HTR-8/SVneo (cell line): Measurements from ENCODE around the gene YKT6.
"Not testable (repeated sequence)": the region's sequence is repeated elsewhere in the genome, so short reads cannot be mapped to it uniquely, and the experiment has no call there.

Experiments used
- DNase-seq: peaks from one replicate; pipeline ENCODE4 v3.0.0; 2011; ENCODE audit warnings: low spot score, mixed read lengths; ENCODE audit not compliant: insufficient read length
- FAIRE-seq: peaks from 2 replicates; lab custom pipeline; 2011; peaks lifted over from hg19 to GRCh38; lab: Jason Lieb, UNC

The YKT6 gene

DNA sequence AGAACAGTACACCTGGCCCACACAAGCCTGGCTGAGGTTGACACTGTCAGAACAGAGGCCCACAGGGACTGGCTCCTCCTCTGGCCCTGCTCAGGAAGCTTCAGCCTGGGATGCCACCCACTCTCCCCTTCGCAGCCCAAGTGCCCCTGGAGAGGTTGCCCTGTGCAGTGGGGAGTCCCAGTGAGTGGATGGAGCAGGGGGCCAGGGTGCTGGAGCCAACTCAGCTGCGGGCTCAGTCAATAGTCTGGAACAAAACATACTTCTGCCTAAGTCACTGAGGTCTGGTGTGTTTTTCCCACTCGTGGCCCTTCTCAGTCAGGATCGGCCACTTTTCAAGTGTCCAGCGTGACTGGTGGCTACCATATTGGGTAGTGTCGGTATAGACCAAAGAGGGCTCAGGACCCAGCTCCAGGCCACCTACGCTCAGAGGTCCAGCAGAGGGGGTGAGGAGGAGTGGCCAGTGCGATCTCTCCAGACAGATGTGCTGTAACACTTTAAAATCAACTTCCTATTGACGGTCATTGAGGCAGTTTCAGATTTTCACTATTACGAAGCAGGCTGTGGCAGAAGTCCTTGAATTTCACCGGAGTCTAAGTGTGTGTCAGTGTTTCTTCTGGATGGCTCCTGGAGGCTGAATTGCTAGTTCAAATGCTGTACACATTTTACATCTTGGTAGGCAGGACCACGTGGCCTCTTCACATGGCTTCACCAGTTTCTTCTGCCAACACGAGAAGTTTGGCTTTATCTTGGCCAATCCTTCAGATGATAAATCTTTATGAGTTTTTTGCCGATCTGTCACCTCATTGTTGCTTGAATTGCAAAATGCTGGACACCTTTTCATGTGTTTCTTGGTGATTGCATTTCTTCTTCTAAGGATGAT is 10.5 kb upstream of the YKT6 start:
- FAIRE-seq (no peak), DNase-seq (no peak)

DNA sequence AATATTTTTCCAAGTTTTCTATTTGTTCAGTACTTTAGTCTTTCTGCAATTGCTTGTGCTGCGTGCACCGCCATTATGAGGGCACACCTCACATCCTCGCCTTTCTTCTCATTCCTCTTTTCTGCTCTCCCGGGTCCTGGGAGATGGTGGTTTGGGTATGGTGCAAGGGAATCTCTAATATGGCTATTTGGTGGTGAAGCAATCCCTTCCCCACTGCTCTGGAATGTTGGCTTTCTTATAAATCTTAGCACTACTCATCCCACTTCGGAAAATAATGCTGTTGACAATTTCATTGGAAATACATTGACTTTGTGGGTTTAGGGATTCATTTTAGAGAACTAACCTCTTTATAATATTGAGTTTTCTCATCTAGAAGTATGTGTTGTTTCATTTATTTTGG is 9.6 kb upstream of the YKT6 start:
- no peak for FAIRE-seq
- no peak for DNase-seq

DNA sequence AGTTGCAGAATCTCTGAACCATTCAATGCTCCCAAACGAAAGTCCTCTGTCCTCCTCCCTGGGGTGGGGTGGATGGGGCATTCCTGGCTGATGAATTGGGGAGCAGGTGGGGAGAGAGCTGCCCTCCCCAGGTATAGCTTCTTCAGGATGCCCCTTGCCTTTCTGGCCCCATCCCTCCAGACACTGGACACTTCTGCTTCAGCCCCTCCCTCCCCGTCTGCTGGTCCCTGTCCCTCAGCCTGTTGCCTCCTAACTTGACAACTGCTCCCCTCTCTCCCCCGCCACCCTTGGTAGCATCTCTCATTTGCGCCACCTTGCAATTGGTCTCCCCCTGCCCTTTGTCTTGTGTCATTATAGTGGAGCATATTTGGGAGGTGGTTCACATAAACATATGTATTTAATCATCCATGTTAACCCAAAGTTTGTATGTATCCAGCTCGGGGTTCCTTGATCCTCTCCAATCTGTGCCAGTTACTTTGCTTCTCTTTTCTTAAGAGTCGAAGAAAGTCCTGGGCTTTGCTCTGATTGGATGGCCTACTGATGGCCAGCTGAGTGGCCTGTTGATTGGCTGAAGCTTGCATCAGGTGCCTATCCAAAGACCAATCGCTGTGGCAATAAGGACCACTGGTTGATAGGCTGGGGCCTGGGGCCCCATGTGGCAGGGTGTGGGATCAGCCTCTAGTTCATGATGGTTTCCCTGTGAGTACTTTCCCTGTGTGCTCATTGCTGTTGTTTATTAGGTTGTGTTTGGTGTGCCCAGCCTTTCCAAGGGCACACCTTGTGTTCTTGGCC is 7.6 kb upstream of the YKT6 start:
- no peak for DNase-seq

DNA sequence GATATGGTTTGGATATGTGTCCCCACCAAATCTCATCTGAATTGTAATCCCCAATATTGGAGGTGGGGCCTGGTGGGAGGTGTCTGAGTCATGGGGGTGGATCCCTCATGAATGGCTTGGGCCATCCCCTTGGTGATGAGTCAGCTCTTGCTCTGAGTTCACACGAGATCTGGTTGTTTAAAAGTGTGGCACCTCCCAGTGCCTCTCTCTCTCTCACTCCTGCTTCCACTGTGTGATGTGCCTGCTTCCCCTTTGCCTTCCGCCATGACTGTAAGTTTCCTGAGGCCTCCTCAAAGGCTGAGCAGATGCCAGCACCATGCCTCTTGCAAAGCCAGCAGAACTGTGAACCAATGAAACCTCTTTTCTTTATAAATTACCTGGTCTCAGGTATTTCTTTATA is 6.7 kb upstream of the YKT6 start:
- DNase-seq (no peak), FAIRE-seq (no peak)

More for the DNA sequence above, 7.6 kb upstream of the YKT6 start:
- no peak for FAIRE-seq

DNA sequence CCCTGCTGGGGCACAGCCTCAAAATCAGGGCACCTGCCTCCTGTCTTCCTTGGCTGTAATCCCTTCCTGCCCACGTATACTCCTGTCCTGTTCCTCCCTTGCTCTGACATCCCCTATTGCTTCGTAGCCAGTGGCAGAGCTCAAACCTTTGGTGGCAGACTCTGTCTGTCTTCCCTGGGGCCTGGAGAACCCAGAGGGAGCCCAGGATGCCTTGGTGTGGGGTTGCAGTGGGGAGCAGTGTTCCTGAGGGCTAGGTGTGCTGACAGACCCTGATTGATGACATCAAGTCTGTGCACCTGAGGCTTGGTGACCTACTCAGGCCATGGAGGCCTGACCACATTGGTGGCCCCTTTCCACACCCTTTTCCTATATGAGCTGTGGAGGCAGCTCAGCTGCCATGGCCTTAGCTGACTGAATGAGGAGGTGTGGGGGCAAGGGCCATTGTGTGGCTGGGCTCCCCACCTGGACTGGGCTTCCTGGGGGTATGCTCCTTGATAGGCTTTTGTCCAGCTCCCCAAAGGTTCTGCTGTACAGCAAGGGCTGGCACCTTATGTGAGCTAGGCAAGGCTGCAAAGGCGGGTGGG is 6.1 kb upstream of the YKT6 start:
- no peak for DNase-seq
- no peak for FAIRE-seq

DNA sequence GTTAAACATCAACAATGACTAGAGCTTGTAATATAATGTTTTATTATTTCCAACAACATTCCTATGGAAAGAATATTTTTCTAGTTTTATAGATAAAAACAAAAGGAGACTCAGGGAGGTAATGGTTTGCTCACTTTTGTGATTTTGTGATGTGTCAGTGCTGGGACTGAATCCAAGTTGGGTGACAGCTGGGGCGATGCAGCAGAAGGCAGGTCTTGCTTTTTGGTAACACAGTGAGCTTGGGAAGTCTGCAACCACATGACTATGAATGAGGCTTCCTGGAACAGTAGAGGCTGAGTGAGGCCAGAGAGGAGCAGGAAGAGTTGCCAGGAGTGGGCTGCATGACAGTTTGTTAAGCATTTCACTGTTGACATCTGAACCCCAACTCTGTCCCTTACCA is 4.9 kb upstream of the YKT6 start:
- DNase-seq (no peak), FAIRE-seq (no peak)

DNA sequence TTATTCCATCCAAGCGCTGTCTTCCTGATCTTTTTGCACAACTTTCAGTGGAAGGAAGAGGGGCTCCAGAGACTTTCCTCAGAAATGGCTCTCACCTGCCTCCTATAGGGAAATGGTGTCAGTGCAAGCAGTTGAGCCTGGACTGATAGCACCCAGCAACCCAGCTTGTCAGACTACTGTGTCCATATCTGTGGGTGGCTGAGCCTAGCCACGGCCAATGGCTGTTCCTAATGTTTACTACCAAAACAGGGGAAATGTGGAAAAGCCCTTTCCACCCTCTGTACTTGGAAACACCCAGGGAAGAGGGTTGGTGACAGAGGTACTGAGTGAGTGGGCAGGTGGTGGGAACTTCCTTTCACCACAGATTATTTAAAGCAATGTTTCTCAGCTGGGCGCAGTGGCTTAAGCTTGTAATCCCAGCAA is 4.3 kb upstream of the YKT6 start:
- peak; percentile 60 for FAIRE-seq
- DNase-seq: peak; percentile 73

DNA sequence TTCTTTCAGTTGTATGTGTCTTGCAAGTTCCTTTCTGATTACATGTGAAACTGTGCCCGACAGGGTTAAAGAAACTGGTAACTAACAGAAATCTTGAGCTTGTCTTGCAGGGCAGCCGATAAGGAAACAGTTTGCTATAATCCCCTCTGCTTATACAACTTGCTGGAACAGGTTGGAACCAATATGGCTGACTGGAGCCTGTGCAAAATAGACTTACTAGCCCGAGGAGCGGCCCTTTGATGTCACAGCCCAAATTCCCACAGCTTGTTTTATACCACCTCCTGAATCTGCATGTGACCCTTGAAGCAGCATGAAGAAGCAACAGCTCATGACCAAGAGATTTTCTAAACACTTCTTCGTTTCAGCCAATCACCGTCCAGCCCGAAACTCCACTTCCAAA is 3.3 kb upstream of the YKT6 start:
- FAIRE-seq: no peak
- DNase-seq: no peak

DNA sequence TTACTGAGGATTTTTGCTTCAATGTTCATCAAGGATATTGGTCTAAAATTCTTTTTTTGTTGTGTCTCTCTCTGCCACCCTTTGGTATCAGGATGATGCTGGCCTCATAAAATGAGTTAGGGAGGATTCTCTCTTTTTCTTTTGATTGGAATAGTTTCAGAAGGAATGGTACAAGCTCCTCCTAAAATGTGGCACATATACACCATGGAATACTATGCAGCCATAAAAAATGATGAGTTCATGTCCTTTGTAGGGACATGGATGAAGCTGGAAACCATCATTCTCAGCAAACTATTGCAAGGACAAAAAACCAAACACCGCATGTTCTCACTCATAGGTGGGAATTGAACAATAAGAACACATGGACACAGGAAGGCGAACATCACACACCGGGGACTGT is 615 bp upstream of the YKT6 start:
- FAIRE-seq, DNase-seq: not testable (repeated sequence)

DNA sequence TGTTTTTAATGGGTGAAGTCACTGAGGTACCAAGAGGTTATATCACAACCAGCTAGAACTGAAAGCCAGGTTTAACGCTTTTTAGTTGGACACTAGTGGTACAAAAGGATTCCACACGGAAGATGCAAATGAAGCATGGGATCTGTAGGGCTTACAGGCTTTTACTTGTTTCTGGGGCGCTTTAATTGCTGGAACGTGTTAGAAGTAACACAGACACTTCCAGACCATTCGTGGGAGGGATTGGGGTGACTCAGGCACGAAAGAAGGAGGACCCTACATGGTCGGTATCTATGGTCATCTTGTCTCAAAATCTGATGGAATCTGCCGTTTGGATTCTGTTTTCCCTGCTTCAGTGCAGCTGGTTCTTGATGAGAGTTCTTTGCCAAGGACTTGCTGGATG is 1.0 kb downstream of the YKT6 start:
- FAIRE-seq: no peak

DNA sequence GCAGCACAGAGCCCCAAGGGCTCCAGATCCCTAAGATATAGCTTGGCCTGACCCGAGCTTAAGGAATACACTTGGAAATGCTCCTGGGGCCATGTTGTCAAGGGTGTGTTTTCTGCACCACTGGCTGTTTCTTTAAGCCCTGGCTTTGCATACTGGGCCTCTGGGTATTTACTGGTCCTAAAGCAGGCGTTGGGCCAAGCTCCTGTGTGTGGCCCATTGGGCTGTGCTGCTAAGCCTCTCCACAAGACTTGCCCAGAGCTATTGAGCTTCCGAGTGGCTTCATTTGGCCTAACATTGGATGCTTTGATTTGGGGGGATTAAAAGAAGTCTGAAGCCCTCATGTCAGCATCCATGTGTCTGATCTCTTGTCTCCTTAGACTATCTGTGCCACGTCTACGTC is 5.2 kb downstream of the YKT6 start:
- DNase-seq (no peak), FAIRE-seq (no peak)

More for the DNA sequence above, 1.0 kb downstream of the YKT6 start:
- no peak for DNase-seq

DNA sequence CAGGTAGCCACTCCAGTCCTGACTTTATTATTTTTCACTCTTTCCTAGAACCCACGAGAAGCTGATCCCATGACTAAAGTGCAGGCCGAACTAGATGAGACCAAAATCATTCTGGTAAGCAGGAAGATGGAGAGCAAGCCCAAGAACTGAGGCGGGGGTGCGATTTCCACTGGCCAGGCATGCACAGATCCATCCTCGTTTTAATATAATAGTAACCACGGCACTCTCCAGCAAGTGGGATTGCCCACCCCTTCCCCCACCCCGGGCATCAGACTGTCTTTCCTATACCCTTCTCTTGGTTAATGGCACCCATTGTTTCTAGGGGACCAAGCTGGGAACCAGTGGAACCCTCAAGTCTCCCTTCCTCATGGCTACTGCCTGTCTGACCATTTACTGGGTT is 7.3 kb downstream of the YKT6 start:
- no peak for FAIRE-seq
- DNase-seq: no peak

DNA sequence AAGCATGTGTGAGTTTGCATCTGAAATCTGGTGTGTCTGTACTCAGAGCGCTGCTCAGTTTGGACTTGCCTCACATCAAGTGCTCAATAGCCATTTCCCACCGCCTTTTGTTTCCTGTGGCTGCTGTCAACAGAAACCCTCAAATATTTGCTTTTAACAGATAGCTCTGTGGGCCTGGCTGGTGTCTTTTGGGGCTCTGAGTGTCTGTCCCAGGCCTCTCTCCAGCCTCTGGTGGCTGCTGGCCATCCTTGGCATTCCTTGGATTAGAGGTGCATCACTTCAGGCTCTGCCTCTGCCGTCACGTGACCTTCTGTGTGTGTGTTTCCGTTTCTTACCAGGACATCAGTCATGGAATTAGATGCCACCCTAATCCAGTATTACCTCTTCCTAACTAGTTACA is 9.3 kb downstream of the YKT6 start:
- FAIRE-seq: no peak
- no peak for DNase-seq

DNA sequence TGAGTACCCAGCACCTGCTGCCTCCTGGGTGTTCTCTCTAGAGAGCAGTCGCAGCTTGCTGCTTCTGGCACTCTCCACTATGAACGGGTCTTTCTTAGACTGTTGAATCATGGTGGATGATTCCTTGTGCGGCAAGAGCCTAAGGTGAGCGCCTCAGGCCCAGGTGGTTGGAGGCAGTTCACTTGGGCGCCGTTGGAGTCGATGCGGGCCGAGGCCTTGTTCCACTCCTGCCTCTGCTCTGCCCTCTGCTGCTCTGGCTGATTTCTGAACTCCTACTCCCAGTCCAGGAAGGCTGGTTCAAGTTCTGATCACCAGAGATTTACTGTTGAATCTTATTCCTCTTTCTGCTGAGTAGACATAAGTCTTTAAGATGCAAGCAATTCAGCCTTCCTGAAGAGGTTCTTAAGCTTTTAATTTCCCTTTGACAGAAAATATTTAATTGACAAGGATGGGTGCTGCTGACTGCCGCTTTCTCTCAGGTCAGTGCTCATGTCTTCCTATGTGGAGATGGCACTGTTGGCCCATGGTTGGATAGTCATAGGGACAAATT is 10.4 kb downstream of the YKT6 start:
- DNase-seq: no peak
- FAIRE-seq: no peak

DNA sequence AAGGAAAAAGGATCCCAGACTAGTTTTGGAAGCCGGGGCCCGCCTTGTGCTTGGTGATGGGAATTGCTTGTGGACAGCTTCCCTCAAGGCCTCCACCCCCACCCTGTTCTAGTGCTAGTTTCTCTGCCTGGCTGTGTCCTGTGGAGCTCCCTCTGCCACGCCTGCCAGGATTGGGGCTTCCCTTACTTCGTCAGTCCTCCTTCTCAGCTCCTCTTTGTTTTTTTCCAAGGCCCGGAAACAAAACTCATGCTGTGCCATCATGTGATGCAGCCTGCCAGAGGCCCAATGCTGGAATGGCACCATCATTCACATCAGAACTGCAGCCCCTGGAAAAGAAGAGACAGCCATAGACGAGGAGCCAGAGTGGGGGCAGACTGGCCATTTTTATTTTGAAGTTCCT is 11.2 kb downstream of the YKT6 start:
- FAIRE-seq: no peak
- DNase-seq: no peak

DNA sequence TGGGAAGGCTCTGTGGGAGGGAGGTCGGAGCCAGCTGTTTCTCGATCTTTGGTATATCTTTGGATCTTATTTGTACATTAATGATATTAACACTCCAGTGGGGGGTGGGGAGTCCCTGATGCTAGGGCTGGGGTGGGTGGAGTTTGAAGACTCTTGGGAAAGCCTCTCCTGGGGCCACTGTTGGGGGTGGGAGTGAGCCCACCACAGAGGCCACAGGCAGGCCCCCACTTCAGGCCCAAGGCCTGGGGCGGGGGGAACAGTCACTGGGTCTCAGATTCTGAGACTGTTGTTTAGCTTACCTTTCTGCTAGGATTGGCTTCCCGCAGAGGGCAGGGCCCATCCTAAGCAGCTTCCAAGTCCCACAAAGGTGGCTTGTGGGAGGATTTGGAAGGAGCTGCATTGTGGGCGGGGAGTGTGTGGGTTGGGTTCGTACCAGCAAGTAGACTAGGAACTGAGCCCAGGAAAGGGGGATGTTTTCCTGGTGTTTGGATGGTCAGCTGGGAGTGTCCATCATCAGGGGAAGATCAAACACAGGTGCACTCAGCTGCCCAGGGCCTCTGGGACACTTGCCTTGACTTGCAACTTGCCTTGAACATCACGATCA is 11.9 kb downstream of the YKT6 start:
- no peak for FAIRE-seq

DNA sequence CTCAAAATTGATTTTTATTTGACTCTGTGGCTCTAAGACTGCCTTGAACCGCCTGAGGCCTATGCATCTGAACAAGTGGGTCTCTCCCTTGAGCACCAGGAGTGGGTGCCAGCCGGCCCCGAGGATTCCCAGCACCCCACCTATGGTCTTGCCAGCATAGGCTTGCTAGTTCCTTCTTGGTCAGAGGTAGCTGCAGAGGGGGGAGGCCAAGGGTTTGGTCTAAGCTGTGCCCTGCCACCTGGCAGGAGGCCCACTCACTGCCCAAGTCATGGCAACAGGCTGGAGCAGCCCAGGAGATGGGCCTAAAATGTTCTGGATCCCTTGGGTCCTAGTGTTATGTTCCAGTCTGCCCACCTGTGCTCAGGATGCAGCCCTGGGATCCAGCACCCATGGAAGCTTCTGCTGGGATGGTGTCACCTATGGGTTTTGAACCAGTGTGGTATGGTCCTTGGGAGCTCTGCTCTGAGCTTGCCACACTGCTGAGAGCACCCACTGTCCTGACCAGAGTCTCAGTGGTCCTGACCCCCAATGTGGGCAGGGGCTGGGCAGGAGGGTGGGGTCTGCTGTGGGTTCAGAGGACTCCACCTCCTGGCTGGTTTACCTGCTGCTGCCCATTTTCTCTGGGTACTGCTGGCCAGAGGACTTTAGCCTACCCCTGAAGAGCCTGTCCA is 12.6 kb downstream of the YKT6 start:
- FAIRE-seq (no peak), DNase-seq (no peak)

More for the DNA sequence above, 11.9 kb downstream of the YKT6 start:
- DNase-seq: no peak

DNA sequence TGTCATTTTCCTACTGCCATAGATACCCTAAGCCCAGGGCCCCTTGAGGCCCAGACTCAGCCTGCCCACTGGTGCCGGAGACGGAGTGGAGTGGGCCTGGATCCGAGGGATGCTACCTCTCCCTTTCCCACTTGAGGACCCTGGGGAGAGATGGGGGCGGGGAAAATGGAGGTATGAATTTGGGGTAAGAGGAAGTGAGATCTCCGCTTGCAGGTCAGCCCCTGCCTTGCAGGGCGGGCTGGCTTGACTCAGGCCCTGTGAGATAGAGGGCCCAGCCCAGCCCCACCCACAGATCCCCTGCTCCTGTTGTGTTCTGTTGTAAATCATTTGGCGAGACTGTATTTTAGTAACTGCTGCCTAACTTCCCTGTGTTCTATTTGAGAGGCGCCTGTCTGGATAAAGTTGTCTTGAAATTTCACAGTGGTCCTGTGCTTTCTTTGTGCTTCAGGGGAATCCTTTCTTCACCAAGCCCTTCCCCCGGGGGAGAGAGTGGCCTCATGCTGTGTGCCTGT is 13.2 kb downstream of the YKT6 start:
- FAIRE-seq (no peak), DNase-seq (no peak)

DNA sequence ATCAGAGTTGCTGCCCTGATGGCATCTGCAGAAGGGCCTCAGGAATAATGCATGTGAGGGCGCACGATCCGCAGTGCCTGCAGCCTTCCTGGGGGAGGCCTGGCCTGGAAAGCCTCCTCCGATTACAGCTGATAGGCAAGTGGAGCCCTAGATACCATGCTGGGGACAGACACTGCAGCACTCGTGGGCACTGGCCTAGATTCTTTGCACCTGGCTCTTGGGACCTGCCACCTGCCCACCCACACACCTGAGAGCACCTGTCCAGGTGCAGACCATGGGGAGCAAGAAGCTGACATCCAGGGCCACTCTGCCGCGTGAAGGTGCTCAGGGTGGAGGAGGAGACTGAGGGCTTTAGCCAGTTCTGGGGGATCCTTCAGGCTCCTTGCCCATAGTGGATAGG is 14.8 kb downstream of the YKT6 start:
- FAIRE-seq: no peak
- DNase-seq: no peak

DNA sequence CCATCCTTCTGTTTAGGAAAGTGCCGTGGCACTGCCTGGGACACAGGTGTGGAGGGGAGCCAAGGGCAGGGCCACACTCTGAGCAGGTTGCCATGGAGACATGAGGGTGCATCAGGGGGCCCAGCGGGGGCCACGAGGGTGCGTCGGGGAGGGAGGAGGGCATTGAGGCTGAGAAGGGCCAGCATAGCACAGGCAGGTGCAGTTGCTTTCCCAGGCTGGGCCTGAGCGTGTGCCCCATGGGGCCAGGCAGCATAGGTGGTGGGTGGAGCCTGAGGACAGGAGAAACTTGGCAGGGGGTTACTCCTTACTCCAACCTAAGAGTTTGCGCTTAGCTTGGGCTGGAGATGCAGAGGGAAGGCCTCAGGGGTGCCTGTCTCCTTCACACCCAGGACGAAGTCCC is 15.2 kb downstream of the YKT6 start:
- FAIRE-seq (no peak), DNase-seq (no peak)
